Trophoblast cell (in vitro differentiated cells and primary cell): ENCODE data around the gene TMEM132D.

Experiments used
- DNase-seq, 2 donors: peaks; one replicate each; pipeline ENCODE4 v3.0.0-alpha.2; 2016
- H2AFZ ChIP-seq: 2 replicates; pipeline ENCODE4 v1.6.1; 2013; ENCODE audit warnings: low read length, moderate library complexity, mild to moderate bottlenecking; ENCODE audit not compliant: insufficient read depth, poor library complexity
- H2AK5ac ChIP-seq: 2 replicates; pipeline ENCODE4 v1.6.1; 2013; ENCODE audit warnings: mild to moderate bottlenecking, low read length
- H2BK120ac ChIP-seq: 2 replicates; pipeline ENCODE4 v1.6.1; 2013; ENCODE audit warnings: low read length, mild to moderate bottlenecking, moderate library complexity; ENCODE audit not compliant: insufficient read depth, poor library complexity
- H2BK12ac ChIP-seq: 2 replicates; pipeline ENCODE4 v1.6.1; 2013; ENCODE audit warnings: mild to moderate bottlenecking, low read length, moderate library complexity
- H2BK5ac ChIP-seq: 2 replicates; pipeline ENCODE4 v1.6.1; 2013; ENCODE audit warnings: low read length, low read depth, moderate library complexity, mild to moderate bottlenecking; ENCODE audit not compliant: poor library complexity
- H3K14ac ChIP-seq: 2 replicates; pipeline ENCODE4 v1.6.1; 2013; ENCODE audit warnings: mild to moderate bottlenecking, low read length
- H3K18ac ChIP-seq: 2 replicates; pipeline ENCODE4 v1.6.1; 2013; ENCODE audit warnings: mild to moderate bottlenecking, low read length
- H3K23ac ChIP-seq: 2 replicates; pipeline ENCODE4 v1.6.1; 2013; ENCODE audit warnings: low read length
- H3K27ac ChIP-seq: 2 replicates; pipeline ENCODE4 v1.5.1; 2013; ENCODE audit warnings: low read depth, mild to moderate bottlenecking, inconsistent platforms, low read length, moderate library complexity
- H3K27me3 ChIP-seq: 2 replicates; pipeline ENCODE4 v1.6.1; 2013; ENCODE audit warnings: inconsistent platforms, mild to moderate bottlenecking, low read length, moderate library complexity; ENCODE audit not compliant: insufficient read depth
- H3K36me3 ChIP-seq, 2 experiments: 1 replicate in 1 of 2; 2 replicates in 1 of 2; pipeline ENCODE4 v1.6.1; 2013; ENCODE audit warnings: low read length in 2 of 2, mild to moderate bottlenecking in 2 of 2, moderate library complexity in 1 of 2; ENCODE audit not compliant: insufficient read depth in 2 of 2, control insufficient read depth in 1 of 2
- H3K4ac ChIP-seq: 2 replicates; pipeline ENCODE4 v1.6.1; 2013; ENCODE audit warnings: low read depth, mild to moderate bottlenecking, low read length, moderate library complexity
- H3K4me1 ChIP-seq, 2 experiments: 1 replicate in 1 of 2; 2 replicates in 1 of 2; pipeline ENCODE4 v1.6.1; 2013; ENCODE audit warnings: low read length in 2 of 2, mild to moderate bottlenecking in 2 of 2, moderate library complexity in 1 of 2; ENCODE audit not compliant: insufficient read depth in 2 of 2, control insufficient read depth in 1 of 2
- H3K4me2 ChIP-seq: 2 replicates; pipeline ENCODE4 v1.6.1; 2013; ENCODE audit warnings: inconsistent platforms, mild to moderate bottlenecking, low read length, moderate library complexity
- H3K4me3 ChIP-seq: 2 replicates; pipeline ENCODE4 v1.5.1; 2013; ENCODE audit warnings: mild to moderate bottlenecking, low read depth, low read length, inconsistent platforms
- H3K79me1 ChIP-seq: one replicate; pipeline ENCODE4 v1.6.1; 2013; ENCODE audit warnings: low read length
- H3K79me2 ChIP-seq: 2 replicates; pipeline ENCODE4 v1.6.1; 2013; ENCODE audit warnings: low read length, mild to moderate bottlenecking; ENCODE audit not compliant: control insufficient read depth, insufficient read depth, poor library complexity
- H3K9ac ChIP-seq: 2 replicates; pipeline ENCODE4 v1.6.1; 2013; ENCODE audit warnings: mild to moderate bottlenecking, low read length
- H3K9me3 ChIP-seq: 2 replicates; pipeline ENCODE4 v1.6.1; 2013; ENCODE audit warnings: low read depth, mild to moderate bottlenecking, control low read depth, inconsistent platforms, low read length; ENCODE audit not compliant: insufficient read depth
- H4K12ac ChIP-seq: 2 replicates; pipeline ENCODE4 v1.6.1; 2013; ENCODE audit warnings: low read depth, mild to moderate bottlenecking, low read length, moderate library complexity
- H4K8ac ChIP-seq: 2 replicates; pipeline ENCODE4 v1.6.1; 2013; ENCODE audit warnings: low read depth, mild to moderate bottlenecking, low read length, moderate library complexity
- H4K91ac ChIP-seq: one replicate; pipeline ENCODE4 v1.6.1; 2013; ENCODE audit warnings: low read depth, mild to moderate bottlenecking, low read length, moderate library complexity
- WGBS: extraction: QIAGEN DNeasy Blood & Tissue Kit; methylation state at CpG from one replicate; pipeline ENCODE4 v1.1.7; 2013; ENCODE audit warnings: missing lambda C conversion rate; ENCODE audit not compliant: insufficient read length, insufficient coverage; ENCODE audit errors: extremely low coverage; 5-methylcytosine and 5-hydroxymethylcytosine counted together

TMEM132D gene

GRCh38 chr12:129868575-129868974 is 35.2 kb downstream of the TMEM132D start:
- H3K4me2 ChIP-seq: no peak overlapping the region
- H2AFZ ChIP-seq: no peak overlapping the region
- H3K23ac ChIP-seq: no peak overlapping the region
- no peak overlapping the region for H4K91ac ChIP-seq
- H3K79me2 ChIP-seq: no peaks in the 10 kb centered on the region
- H3K4me3 ChIP-seq: no peak overlapping the region
- no peak overlapping the region for H2BK5ac ChIP-seq
- H3K18ac ChIP-seq: no peak overlapping the region
- no peak overlapping the region for H2BK12ac ChIP-seq
- no peak overlapping the region for H2BK120ac ChIP-seq
- no peaks in the 10 kb centered on the region for H3K79me1 ChIP-seq
- no peak overlapping the region for H3K27ac ChIP-seq
- no peaks in the 10 kb centered on the region for H3K36me3 ChIP-seq
- H4K12ac ChIP-seq: no peak overlapping the region
- H3K14ac ChIP-seq: no peak overlapping the region
- peak in 1 of 2 donors; percentile 1 for DNase-seq
- H3K4me1 ChIP-seq: no peaks in the 10 kb centered on the region
- no peaks in the 10 kb centered on the region for H3K27me3 ChIP-seq
- H4K8ac ChIP-seq: no peak overlapping the region
- WGBS: no CpG with 5 or more reads among the region's 8 CpGs
- H3K9ac ChIP-seq: no peak overlapping the region
- no peak overlapping the region for H3K4ac ChIP-seq
- peaks cover 5% of the 10 kb centered on the region for H3K9me3 ChIP-seq
- H2AK5ac ChIP-seq: no peak overlapping the region

GRCh38 chr12:129863938-129864337 is 39.9 kb downstream of the TMEM132D start:
- H3K27me3 ChIP-seq: no peaks in the 10 kb centered on the region
- no peak overlapping the region for H3K18ac ChIP-seq
- H3K79me1 ChIP-seq: no peaks in the 10 kb centered on the region
- H3K36me3 ChIP-seq: no peaks in the 10 kb centered on the region
- H2BK120ac ChIP-seq: no peak overlapping the region
- no peak overlapping the region for H2BK12ac ChIP-seq
- H3K4me3 ChIP-seq: no peak overlapping the region
- no peaks in the 10 kb centered on the region for H3K79me2 ChIP-seq
- H3K23ac ChIP-seq: no peak overlapping the region
- no peak overlapping the region for H2AK5ac ChIP-seq
- WGBS: no CpG with 5 or more reads among the region's 4 CpGs
- H3K9ac ChIP-seq: no peak overlapping the region
- no peak overlapping the region for H3K14ac ChIP-seq
- no peak overlapping the region for H3K27ac ChIP-seq
- H4K12ac ChIP-seq: no peak overlapping the region
- H3K4ac ChIP-seq: no peak overlapping the region
- H2BK5ac ChIP-seq: no peak overlapping the region
- H3K9me3 ChIP-seq: peaks cover 5% of the 10 kb centered on the region
- H2AFZ ChIP-seq: no peak overlapping the region
- no peak overlapping the region for H4K8ac ChIP-seq
- H3K4me2 ChIP-seq: no peak overlapping the region
- H4K91ac ChIP-seq: no peak overlapping the region
- no peaks in the 10 kb centered on the region for H3K4me1 ChIP-seq
- no peak for DNase-seq

- H3K14ac ChIP-seq: no peak overlapping the region
- H2AFZ ChIP-seq: no peak overlapping the region
- H4K91ac ChIP-seq: no peak overlapping the region
- H2AK5ac ChIP-seq: no peak overlapping the region
- H3K18ac ChIP-seq: no peak overlapping the region
- H3K23ac ChIP-seq: no peak overlapping the region
- no CpG with 5 or more reads among the region's 7 CpGs for WGBS
- H4K8ac ChIP-seq: no peak overlapping the region
- H3K27me3 ChIP-seq: no peaks in the 10 kb centered on the region
- H2BK5ac ChIP-seq: no peak overlapping the region
- H3K4me2 ChIP-seq: no peak overlapping the region
- no peak overlapping the region for H2BK120ac ChIP-seq
- H3K36me3 ChIP-seq: no peaks in the 10 kb centered on the region
- DNase-seq: no peak
- H3K9ac ChIP-seq: no peak overlapping the region
- H2BK12ac ChIP-seq: no peak overlapping the region
- no peak overlapping the region for H3K27ac ChIP-seq
- H3K9me3 ChIP-seq: peaks cover 5% of the 10 kb centered on the region
- no peak overlapping the region for H3K4me3 ChIP-seq
- no peak overlapping the region for H4K12ac ChIP-seq
- H3K79me1 ChIP-seq: no peaks in the 10 kb centered on the region
- no peak overlapping the region for H3K4ac ChIP-seq
- no peaks in the 10 kb centered on the region for H3K4me1 ChIP-seq
- H3K79me2 ChIP-seq: no peaks in the 10 kb centered on the region
Measured at GRCh38 chr12:129862561-129863175, 41.2 kb downstream of the TMEM132D start.

DNA sequence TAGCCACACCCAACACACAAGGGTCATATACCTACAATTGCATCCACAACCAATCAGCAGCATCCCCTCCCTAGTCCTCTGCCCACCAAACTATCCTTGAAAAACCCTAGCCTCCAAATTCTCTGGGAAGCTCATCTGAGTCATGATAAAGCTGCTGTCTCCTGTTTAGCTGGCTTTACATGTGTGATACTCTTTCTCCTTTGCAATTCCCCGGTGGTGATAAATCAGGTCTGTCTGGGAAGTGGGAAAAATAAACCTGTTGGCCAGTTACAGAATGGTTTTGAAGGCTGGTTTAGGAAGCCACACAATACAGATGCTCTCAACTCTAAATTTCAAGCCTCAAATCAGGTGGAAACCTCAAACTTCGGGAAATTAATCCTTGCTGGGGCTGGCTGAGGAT is 41.9 kb downstream of the TMEM132D start:
- Histone ChIP-seq H2BK5ac (no peak overlapping the region), H3K9me3 (peaks cover 5% of the 10 kb centered on the region), H3K23ac (no peak overlapping the region), H3K27me3 (no peaks in the 10 kb centered on the region), H3K18ac (no peak overlapping the region), H3K4me2 (no peak overlapping the region), H3K4ac (no peak overlapping the region), H3K14ac (no peak overlapping the region), H3K4me1 (no peaks in the 10 kb centered on the region), H3K79me1 (no peaks in the 10 kb centered on the region), H2BK120ac (no peak overlapping the region), H3K4me3 (no peak overlapping the region), H3K36me3 (no peaks in the 10 kb centered on the region), H3K79me2 (no peaks in the 10 kb centered on the region), H4K8ac (no peak overlapping the region), H2AK5ac (no peak overlapping the region), H4K12ac (no peak overlapping the region), H3K27ac (no peak overlapping the region), H4K91ac (no peak overlapping the region), H2BK12ac (no peak overlapping the region), H2AFZ (no peak overlapping the region), H3K9ac (no peak overlapping the region)
- WGBS: no CpG with 5 or more reads among the region's 2 CpGs
- no peak for DNase-seq
